Dendritic cell treated with granulocyte-macrophage colony-stimulating factor and Interleukin-4, amounts not matched to agents 40 ng/mL and 50 ng/mL, for 4 days (primary cell): ENCODE measurements around the gene ZDHHC4.
"Not testable (repeated sequence)": the region's sequence is repeated elsewhere in the genome, so short reads cannot be mapped to it uniquely, and the experiment has no call there.

Source experiments
- H3K27ac Mint-ChIP-seq: one replicate; pipeline ENCODE4 v1.8.0; 2022; ENCODE audit warnings: mild to moderate bottlenecking, mixed read lengths
- H3K27me3 Mint-ChIP-seq: one replicate; pipeline ENCODE4 v1.8.0; 2022; ENCODE audit warnings: mild to moderate bottlenecking, mixed read lengths
- H3K36me3 Mint-ChIP-seq: one replicate; pipeline ENCODE4 v1.8.0; 2022; ENCODE audit warnings: low read depth, mixed read lengths
- H3K4me1 Mint-ChIP-seq: one replicate; pipeline ENCODE4 v1.8.0; 2022; ENCODE audit warnings: low read depth, mixed read lengths
- H3K4me3 Mint-ChIP-seq: one replicate; pipeline ENCODE4 v1.8.0; 2022; ENCODE audit warnings: mild to moderate bottlenecking, moderate library complexity, mixed read lengths
- H3K9me3 Mint-ChIP-seq: one replicate; pipeline ENCODE4 v1.8.0; 2022; ENCODE audit warnings: mixed read lengths
- intact Hi-C: fragments of 100-400 bp; cut with micrococcal nuclease; formaldehyde crosslinking; loops from one replicate; pipeline ENCODE4 v1.15.0; 2022

ZDHHC4 gene

GRCh38 chr7:6622134-6622710 lies 45.0 kb downstream of the ZDHHC4 start:
- Mint-ChIP-seq H3K36me3 (no peaks in the 10 kb centered on the region), H3K27ac (no peak overlapping the region), H3K27me3 (peaks cover 27% of the 10 kb centered on the region), H3K4me1 (peaks cover 27% of the 10 kb centered on the region), H3K9me3 (no peaks in the 10 kb centered on the region), H3K4me3 (no peak overlapping the region)
- intact Hi-C loops = no loop called here

DNA sequence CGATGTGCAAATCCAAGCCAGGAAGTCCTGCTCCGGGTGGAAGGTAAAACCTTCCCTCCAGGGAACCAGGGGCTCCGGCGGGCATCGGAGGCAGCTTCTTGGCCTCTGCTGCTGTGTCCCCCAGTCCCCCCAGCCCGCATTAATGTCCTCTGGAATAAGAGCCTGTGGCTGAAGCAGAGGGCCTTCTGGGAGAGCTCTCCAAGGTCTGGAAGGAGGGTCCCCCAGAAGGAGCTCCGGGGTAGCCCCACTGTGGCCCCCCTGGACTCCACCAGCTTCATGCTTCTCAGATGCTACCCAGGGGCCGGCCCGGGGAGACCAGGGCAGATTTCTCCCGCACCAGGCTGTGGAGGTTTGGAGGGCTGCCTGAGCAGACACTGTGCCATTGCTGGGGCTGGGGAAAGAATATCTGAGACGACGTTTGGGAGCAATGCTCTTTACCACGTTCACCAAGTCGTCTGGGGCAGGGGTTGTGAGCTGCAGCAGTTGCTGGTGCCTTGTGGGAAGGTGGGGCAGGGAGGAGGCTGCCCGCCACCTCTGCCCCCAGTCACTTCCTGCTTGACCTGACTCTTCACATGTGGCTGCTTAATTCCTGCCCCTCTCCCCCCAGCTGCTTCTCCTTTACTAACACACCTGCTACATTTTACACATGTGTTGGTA lies 46.5 kb downstream of the ZDHHC4 start:
- Mint-ChIP-seq H3K36me3 (no peaks in the 10 kb centered on the region), H3K9me3 (no peaks in the 10 kb centered on the region), H3K27ac (no peak overlapping the region), H3K27me3 (peaks cover 13% of the 10 kb centered on the region), H3K4me1 (peaks cover 27% of the 10 kb centered on the region), H3K4me3 (no peak overlapping the region)
- intact Hi-C loops = no loop called here

- intact Hi-C loops = no loop called here
Observed at GRCh38 chr7:6624246-6624611, 47.0 kb downstream of the ZDHHC4 start.

DNA sequence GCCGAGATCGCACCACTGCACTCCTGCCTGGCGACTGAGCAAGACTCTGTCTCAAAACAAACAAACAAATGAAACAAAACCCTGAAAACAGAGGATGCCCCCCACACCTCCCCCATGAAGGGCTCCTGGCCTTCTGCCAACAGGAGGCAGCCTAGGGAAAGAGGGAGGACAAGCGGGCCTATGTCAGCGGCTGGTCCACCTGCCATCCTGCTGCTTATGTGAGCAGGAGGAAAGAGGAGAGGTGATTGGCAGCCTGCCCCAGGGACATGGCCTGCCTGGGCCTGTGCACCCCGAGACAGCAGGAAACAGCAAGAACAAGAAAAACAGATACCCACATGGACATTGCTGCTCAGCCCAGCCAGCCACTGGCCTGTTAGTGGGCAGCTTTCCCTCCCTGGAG lies 50.8 kb downstream of the ZDHHC4 start:
- H3K4me3 Mint-ChIP-seq = no peak overlapping the region
- peaks cover 11% of the 10 kb centered on the region for H3K27me3 Mint-ChIP-seq
- intact Hi-C loops = no loop called here
- H3K27ac Mint-ChIP-seq = no peak overlapping the region
- peaks cover 10% of the 10 kb centered on the region for H3K4me1 Mint-ChIP-seq
- H3K9me3 Mint-ChIP-seq = no peaks in the 10 kb centered on the region
- H3K36me3 Mint-ChIP-seq = no peaks in the 10 kb centered on the region

More at GRCh38 chr7:6624246-6624611, 47.0 kb downstream of the ZDHHC4 start:
- Mint-ChIP-seq H3K36me3 (no peaks in the 10 kb centered on the region), H3K27ac (no peak overlapping the region), H3K27me3 (peaks cover 10% of the 10 kb centered on the region), H3K4me3 (no peak overlapping the region), H3K4me1 (peaks cover 27% of the 10 kb centered on the region), H3K9me3 (no peaks in the 10 kb centered on the region)

DNA sequence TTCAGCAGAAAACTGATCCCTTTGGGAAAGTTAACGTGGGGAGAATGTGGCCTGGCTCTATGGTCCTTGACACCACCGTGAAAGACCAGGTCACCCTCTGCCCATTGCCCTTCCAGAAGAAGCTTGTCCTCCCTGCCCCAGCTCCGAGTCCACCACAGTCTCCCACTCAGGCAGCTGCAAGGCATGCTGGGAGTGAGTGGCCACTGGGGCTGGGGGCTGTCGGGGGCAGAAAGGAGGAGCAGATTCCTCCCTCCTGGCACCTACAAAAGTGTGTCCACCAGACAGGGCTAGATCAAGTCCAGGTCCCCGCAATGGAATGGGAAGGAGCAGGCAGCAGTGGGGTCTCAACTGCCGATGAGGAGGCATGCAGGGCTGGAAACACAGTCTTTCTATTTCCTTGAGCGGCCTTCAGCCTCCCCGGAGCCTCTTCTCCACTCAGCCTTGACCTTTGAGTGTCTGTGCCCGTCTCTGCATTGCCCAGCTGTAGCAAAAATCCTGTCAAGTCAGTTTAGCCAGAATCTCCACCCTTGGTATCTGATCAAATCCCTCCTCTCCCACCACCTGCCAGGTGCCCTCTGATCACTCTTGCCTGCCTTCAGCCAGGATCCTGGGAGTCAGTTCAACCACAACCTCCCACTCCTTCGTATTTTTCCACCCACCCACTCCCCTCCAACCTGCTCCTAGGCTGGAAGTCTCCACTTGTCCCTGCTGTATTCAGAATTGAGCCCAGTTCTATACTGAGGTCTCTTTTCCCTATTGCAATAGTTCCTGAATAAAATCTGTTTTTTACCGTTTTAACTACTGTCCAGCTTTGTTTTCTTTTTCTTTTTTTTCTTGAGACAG lies 53.0 kb downstream of the ZDHHC4 start:
- Mint-ChIP-seq H3K27me3 (peaks cover 7% of the 10 kb centered on the region), H3K9me3 (peaks cover 10% of the 10 kb centered on the region), H3K4me1 (peaks cover 11% of the 10 kb centered on the region), H3K36me3 (peaks cover 7% of the 10 kb centered on the region), H3K27ac (no peak overlapping the region), H3K4me3 (no peak overlapping the region)
- intact Hi-C loops = no loop called here

- no peak overlapping the region for H3K27ac Mint-ChIP-seq
- H3K9me3 Mint-ChIP-seq = peaks cover 10% of the 10 kb centered on the region
- intact Hi-C loops = no loop called here
- peaks cover 17% of the 10 kb centered on the region for H3K4me1 Mint-ChIP-seq
- peaks cover 7% of the 10 kb centered on the region for H3K27me3 Mint-ChIP-seq
- no peak overlapping the region for H3K4me3 Mint-ChIP-seq
- H3K36me3 Mint-ChIP-seq = peaks cover 7% of the 10 kb centered on the region
Observed at GRCh38 chr7:6631605-6632004, 54.4 kb downstream of the ZDHHC4 start.

- no peak overlapping the region for H3K4me3 Mint-ChIP-seq
- peak overlapping the region; percentile 4 for H3K27ac Mint-ChIP-seq
- peaks cover 10% of the 10 kb centered on the region for H3K36me3 Mint-ChIP-seq
- intact Hi-C loops = no loop called here
- H3K9me3 Mint-ChIP-seq = peaks cover 10% of the 10 kb centered on the region
- H3K27me3 Mint-ChIP-seq = peaks cover 7% of the 10 kb centered on the region
- peaks cover 31% of the 10 kb centered on the region for H3K4me1 Mint-ChIP-seq
Observed at GRCh38 chr7:6634021-6634420, 56.8 kb downstream of the ZDHHC4 start.

GRCh38 chr7:6634971-6635370 lies 57.7 kb downstream of the ZDHHC4 start:
- Mint-ChIP-seq H3K27ac (peak overlapping the region; percentile 66), H3K9me3 (peaks cover 10% of the 10 kb centered on the region), H3K4me1 (peaks cover 40% of the 10 kb centered on the region), H3K36me3 (peaks cover 20% of the 10 kb centered on the region)
- H3K4me3 Mint-ChIP-seq, H3K27me3 Mint-ChIP-seq, intact Hi-C loops: not testable (repeated sequence)

- intact Hi-C loops = loop anchor here (1.0 kb wide), 1 partner anchor 69 kb away; the partner anchor contains the start of gene ZNF12
- Mint-ChIP-seq H3K36me3 (peaks cover 40% of the 10 kb centered on the region), H3K9me3 (peaks cover 10% of the 10 kb centered on the region), H3K4me1 (peaks cover 47% of the 10 kb centered on the region), H3K27ac (peak within 1 kb of the TSS; percentile 80), H3K4me3 (peak within 1 kb of the TSS; percentile 89), H3K27me3 (no peaks in the 10 kb centered on the region)
Observed at GRCh38 chr7:6636741-6637543, 59.7 kb downstream of the ZDHHC4 start, which contains the start of gene ZNF316. Gene ZNF316, plus strand, starts transcription at chr7:6637318. Its CDS starts 5,092 bp downstream, at chr7:6642410.

DNA sequence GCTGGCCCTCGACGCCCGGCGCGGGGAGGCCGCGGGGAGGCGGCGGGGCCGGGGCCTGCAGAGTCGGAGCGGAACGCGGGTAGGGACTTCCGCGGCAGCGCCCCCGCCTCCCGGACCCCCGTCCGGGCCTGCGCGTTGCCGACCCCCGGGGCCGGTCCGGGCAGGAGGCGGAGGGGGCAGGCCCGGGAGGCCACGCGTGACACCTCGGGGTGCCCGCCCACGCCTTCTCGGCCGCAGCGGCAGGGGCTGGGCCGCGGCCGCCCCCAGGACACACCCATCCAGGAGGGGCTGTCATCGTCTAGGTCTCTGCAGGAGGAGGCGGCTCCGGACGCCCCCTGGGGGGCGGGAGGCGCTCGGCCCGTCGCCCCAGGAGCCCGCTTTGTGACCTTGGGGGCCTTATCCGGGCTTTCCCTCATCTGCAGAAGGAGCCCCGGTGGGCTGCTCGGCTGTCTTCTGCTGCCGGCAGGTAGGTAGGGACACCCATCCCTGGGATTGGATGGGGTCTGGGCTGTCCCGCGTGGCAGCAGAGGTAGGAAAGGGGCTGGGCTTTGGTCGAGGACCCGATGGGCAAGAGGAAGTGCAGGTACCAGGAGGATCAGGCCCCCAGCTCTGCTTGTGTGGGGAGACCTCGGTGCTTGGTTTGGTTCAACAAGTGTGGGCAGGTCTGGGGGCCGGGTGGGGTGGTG lies 60.4 kb downstream of the ZDHHC4 start:
- intact Hi-C loops = loop anchor here (1.0 kb wide), 1 partner anchor 69 kb away; the partner anchor contains the start of gene ZNF12
- Mint-ChIP-seq H3K27me3 (no peaks in the 10 kb centered on the region), H3K36me3 (peaks cover 47% of the 10 kb centered on the region), H3K4me3 (peak overlapping the region; percentile 89), H3K9me3 (peaks cover 10% of the 10 kb centered on the region), H3K27ac (peak overlapping the region; percentile 75), H3K4me1 (peaks cover 47% of the 10 kb centered on the region)
